HG02610 (cell line): ENCODE data around the gene CCDC149.

Experiments
- ATAC-seq: cut with Tn5 transposase; IDR thresholded peaks from one replicate; pipeline ENCODE4 v1.9.1; 2021; ENCODE audit warnings: mild to moderate bottlenecking, moderate library complexity; ENCODE audit not compliant: unreplicated experiment

Gene CCDC149

GRCh38 chr4:24778464-24779225 lies 134.2 kb downstream of the CCDC149 start:
- ATAC-seq = no peak

GRCh38 chr4:24777536-24778463 lies 135.0 kb downstream of the CCDC149 start:
- ATAC-seq = no peak

DNA sequence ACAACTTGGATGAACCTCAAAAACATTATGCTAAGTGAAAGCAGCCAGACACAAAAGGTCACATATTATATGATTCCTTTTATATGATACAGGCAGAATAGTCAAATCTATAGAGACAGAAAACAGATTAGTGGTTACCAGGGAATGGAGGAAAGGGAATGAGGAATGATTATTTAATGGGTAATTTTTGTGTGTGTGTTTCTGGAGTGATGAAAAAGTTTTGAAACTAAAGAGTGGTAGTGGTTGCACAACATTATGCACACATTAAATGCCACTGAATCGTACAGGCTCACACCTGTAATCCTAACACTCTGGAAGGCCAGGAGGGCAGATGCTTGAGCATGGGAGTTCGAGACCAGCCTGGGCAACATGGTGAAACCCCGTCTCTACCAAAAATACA lies 137.1 kb downstream of the CCDC149 start:
- ATAC-seq = no peak

- no peak for ATAC-seq
Measured at GRCh38 chr4:24775032-24775605, 137.7 kb downstream of the CCDC149 start.

DNA sequence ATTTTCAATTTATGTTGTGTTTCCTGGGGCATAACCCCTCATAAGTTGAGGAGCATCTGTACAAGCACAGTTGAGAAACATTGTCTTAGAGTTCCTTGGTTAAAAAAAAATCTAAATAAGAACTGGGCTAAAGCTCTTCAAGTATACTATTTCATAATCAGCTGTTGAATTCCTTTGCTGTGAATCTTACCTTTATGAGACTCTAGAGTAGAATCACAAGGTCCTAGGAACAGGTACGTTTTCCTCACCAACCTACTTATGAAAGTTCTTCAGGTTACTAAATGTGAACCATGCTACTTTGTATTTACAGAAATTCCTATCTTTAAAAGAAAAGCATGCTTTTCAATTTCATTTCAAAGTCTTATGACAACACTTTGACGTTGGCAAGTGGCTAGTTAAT lies 138.4 kb downstream of the CCDC149 start:
- ATAC-seq = no peak

- ATAC-seq = no peak
Measured at GRCh38 chr4:24772952-24773351, 139.9 kb downstream of the CCDC149 start.

- no peak for ATAC-seq
Measured at GRCh38 chr4:24772061-24772705, 140.7 kb downstream of the CCDC149 start.

DNA sequence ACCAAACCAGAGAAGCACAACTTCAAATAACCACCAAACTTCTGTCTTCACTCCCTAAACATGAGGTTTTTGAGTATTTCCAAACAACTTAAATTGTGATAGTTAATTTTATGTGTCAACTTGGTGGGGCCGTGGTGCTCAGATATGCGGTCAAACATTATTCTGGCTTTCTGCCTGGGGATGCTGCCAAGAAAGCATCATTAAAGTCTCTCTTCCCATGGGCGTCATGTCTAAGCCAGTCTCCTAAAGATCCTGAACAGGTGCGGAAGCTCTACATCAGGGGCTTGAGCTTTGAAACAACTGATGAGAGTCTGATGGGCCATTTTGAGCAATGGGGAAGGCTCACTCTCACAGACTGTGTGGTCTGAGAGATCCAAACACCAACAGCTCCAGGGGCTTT lies 141.6 kb downstream of the CCDC149 start:
- ATAC-seq = no peak

- ATAC-seq = no peak
Measured at GRCh38 chr4:24770667-24771066, 142.2 kb downstream of the CCDC149 start.

- peak; percentile 74 for ATAC-seq
Measured at GRCh38 chr4:24770032-24770584, 142.7 kb downstream of the CCDC149 start.

DNA sequence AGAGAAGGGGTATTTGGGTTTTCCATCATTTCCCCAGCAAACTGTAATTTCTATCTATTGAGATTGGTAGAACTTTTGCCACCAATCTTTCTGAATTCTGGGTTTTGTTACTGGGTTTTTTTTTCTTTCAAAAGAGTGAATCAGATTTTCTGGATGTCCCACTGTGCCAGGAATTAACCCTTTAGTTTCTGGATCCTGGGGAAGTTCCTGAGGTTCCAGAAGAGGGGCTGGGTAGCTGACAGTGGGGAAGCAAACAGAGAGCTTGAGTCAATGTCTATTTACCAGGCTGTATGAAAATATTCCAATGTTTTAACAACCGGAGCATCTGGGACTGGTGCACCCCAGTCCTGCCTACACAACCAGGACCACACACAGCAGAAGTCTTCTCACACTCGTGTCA lies 143.3 kb downstream of the CCDC149 start:
- no peak for ATAC-seq

GRCh38 chr4:24768604-24769003 lies 144.2 kb downstream of the CCDC149 start:
- peak; percentile 71 for ATAC-seq

- ATAC-seq = no peak
Measured at GRCh38 chr4:24768006-24768405, 144.8 kb downstream of the CCDC149 start.

DNA sequence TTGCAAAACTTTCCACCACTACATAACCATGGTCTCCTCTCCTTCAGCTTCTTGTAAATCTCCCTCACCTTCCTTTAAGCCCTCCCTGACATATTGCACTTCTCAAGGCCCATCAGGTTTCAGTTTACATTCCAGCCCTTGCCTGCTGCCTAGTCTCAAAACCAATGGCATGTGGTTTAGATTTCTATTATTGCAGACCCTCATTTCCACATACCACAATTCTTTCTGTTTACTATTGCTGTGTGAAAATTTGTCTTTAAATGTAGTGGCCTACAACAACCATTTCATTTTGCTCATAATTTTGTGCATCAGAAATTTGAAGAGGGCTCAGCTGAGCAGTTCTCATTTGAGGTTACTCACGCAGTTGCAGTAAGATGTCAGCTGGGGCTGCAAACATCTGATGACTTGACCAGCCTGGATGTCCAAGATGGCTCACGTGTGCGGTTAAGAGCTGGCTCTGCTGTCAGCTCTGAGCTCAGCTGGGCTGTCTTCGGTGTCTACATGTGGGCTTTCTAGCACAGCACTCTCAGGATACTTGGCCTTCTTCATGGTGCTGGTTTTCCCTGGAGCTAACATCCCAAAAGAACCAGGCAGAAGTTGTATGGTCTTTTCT lies 147.4 kb downstream of the CCDC149 start:
- no peak for ATAC-seq

DNA sequence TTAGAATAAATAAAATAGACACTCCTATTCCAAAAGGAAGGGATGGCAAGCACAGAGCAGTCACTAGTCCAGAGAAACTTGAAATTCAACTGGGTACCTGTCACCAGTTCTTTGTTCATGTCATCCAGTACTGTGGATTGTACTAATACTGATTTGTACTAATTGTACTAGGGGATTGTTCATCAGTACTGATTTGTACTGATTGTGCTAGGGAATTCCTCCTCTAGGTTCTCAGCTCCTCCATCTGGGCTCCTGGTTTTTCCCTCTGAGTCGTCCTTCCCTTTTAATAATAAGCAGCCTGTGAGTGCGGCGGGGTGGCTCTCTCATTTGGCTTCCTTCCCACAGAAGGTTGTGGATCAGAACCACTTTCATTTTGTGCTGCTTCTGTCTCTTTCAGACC lies 148.5 kb downstream of the CCDC149 start:
- ATAC-seq = no peak

DNA sequence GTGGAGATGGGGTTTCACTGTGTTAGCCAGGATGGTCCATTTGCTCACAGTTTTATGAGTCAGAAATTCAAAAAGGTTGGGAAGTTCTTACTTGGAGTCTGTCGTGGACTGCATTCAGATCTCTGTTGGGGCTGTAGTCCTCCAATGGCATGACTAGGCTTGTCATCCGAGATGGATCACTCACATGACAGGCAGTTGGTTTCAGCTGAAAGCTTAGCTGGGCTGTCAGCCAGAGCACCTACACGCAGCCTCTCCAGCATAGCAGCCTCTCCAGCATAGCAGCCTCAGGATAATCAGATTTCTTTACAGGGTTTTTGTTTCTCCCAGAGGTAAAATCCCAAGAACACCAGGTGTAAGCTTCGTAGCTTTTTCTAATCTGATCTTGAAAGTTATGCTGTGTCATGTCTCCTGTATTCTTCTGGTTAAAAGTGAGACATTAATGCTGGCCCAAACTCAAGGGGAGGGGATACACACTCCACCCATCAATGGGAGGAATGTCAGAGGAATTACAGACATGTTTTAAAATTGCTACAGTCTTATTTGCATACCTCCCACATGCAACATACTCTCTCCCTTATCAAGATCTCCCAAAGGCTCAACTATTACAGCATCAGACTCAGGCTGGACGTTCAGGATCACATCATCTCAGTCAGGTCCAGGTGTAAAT lies 149.1 kb downstream of the CCDC149 start:
- no peak for ATAC-seq
